GM19351 (cell line): Measurements from ENCODE around the gene ADARB2.
"Not testable (repeated sequence)": the region's sequence is repeated elsewhere in the genome, so short reads cannot be mapped to it uniquely, and the experiment has no call there.

ENCODE experiments used
- ATAC-seq: cut with Tn5 transposase; IDR thresholded peaks from one replicate; pipeline ENCODE4 v1.9.1; 2021; ENCODE audit warnings: mild to moderate bottlenecking, moderate library complexity; ENCODE audit not compliant: unreplicated experiment

ADARB2 gene

DNA sequence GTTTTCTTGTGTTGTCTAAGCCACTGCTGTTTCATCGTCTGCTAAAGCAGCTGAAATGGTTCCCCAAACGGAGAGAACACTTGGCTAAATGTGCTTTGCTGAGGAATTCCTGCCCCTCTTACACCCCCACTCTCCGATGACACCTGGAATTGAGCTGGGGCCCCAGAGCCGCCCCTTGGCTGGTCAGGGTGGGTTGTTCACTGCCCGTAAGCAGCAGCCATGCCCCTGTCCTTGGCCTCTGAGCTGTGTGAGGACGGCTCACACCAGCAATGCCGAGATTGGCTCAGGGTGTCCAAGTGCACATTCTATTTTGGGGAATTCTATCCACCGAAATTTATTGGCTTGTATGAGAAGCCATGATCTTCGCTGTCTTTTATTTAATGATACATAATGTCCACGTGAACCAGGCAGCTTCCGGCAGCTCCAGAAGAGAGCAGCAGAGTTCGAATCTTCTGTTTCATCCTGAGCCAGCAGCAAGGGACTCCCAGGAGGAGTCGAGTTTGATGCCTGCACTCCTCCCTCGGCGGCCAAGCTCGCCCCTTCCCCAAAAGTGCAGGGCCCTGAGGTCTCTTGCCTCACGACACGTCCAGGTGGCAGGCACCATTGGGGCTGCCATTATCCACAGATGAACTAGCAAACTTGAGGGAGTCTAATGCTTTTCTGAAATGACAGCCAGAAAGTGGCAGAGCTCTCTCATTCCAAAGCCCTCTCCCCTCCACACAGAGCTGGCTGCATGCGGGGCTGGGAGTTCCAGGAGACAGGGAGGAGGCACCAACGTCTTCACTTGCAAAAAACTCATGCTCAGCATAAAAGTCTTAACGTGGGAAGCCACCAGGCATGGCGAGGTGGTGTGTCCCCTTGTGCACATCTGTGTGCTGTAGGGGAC, 567.1 kb downstream of the ADARB2 start:
- no peak for ATAC-seq

DNA sequence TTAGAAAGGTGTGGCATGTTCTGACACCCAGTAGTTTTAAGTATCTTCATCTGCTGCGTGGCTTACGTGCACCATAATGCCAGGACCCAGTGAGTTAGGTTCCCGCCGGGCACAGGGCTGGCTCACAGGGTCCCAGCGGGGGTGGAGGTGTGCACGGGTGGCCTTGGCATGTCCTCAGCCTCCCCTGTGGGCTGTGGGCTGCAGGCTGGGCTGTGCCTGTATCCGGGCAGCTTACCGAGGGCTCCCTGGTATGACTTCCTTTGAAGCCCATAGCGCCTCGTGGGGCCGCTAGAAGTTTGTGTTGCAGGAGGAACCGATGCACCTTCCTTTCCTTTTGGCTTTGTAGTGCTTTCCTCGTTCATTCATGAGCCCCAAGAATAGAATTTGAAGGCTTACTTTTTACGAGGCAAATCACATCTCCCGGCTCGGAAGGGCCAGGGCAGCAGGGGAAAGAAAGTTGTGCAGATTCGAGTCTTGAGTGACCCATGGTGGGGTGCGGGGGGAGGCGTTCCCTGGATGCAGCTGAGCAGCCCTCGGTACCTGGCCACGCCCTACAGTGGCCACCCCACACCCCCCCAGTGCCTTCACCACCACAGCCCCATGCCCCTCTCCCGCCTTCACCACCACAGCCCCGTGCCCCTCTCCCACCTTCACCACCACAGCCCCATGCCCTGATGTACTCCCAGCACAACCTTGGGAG, 568.0 kb downstream of the ADARB2 start:
- no peak for ATAC-seq

GRCh38 chr10:1168763-1169162, 568.6 kb downstream of the ADARB2 start:
- no peak for ATAC-seq

DNA sequence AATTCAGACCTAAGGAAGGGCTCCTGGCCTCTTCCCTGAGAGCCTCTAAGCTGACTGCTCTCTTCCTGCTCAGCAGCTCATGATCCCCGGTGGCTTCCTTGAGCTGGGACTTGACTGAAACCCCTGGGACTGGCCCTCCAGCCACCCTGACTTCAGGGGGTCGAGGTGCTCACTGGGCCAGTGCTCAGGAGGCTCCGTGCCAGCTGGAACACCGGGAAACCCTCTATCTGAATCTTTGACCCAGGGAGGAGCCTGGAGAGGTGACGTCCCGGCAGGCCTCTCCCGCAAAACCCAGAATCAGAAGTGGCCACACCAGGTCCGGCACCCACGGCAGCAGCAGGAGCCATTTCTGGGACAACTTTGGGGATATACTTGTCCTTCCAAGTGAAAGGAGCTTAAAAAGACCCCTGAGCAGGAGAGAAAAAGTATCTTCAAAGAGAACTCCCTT, 570.5 kb downstream of the ADARB2 start:
- no peak for ATAC-seq

GRCh38 chr10:1166101-1166827, 571.1 kb downstream of the ADARB2 start:
- no peak for ATAC-seq

DNA sequence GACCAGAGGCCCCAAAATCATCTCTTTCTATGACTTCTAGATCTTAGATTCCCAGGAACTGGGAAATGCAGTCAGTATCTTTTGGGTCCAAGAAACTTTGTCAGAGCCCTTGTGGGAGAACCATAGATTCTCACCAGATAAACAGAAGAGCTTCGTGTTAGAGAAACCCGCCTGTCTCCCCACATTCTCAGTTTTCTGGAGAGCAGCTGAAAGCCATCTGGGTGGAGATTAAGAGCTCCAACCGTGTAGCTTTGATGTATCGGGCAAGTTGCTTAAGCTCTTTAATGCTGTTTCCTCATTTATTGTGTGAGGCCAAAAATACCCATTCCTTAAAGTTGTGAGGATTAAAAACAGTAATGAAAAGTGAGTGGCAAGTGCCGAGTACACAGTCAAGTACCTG, 573.5 kb downstream of the ADARB2 start:
- no peak for ATAC-seq

DNA sequence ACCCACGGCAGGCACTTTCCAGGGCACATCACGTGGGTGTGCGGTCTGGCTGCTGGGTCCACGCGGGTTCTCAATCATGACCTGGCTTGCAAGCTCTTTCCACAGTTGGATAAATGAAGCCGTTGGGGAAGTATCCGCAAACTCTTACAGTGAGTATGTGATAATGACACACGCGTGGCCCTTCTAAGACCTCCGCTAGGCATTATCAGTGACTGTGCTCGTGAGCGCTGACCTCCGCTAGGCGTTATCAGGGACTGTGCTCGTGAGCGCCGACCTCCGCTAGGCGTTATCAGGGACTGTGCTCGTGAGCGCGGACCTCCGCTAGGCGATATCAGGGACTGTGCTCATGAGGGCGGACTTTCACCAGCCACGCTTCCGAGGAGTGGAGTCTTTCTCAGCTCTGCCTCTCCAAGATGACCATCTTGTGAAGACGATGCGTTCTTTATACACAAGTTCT, 574.1 kb downstream of the ADARB2 start:
- ATAC-seq, result no peak

- no peak for ATAC-seq
Observed at GRCh38 chr10:1162481-1163203, 574.7 kb downstream of the ADARB2 start.

GRCh38 chr10:1161315-1161673, 576.0 kb downstream of the ADARB2 start:
- peak; percentile 85 for ATAC-seq

GRCh38 chr10:1160561-1161314, 576.6 kb downstream of the ADARB2 start:
- peak; percentile 21 for ATAC-seq

DNA sequence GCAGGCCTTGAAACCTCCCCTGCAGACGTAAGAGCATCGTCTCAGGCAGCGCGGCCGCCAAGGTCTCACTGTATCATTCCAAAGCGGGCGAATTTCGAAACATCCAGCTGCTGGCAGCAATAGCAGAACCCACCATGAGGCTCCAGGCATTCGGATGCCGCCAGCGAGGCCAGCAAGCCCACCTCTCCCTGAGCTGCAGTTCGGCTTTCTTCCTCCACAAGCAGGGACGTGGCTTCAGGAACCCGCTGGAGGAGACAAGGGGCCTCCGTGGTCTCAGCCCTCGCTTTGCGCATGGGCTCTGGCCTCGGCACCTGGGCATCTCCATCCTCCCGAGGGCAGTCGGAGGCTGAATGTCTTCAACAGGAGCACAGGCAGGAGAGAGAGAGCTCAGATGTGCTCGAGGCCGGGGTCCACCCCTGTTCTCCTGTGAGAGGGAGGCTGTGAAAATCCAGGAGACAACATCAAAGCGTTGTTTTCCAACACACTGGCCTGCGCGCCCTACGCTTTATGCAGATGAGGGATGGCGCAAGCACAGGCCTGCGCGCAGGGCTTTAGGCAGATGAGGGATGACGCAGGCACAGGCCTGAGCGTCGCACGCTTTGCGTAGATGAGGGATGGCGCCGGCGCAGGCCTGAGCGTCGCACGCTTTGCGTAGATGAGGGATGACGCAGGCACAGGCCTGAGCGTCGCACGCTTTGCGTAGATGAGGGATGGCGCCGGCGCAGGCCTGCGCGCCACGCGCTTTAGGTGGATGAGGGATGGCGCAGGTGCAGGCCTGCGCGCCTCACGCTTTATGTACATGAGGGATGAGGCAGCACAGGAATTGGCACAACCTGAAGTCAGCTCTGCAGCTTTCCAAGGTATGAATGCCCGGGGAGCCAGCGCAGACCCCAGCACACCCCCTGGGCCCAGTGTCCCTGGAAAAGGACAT, 577.9 kb downstream of the ADARB2 start:
- ATAC-seq, result no peak

DNA sequence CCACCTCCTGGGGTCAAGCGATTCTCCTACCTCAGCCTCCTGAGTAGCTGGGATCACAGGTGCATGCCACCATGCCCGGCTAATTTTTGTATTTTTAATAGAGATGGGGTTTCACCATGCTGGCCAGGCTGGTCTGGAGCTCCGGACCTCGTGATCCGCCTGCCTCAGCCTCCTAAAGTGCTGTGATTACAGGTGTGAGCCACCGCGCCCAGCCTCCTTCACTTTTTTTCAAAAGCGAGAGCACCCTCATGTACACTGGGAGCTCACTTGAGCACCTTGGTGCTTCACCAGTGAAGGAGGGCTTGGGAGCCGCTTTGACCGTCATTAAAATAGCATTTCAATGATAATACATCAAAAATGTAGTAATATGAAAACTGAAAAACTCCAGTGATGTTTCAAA, 578.8 kb downstream of the ADARB2 start:
- ATAC-seq, result not testable (repeated sequence)

DNA sequence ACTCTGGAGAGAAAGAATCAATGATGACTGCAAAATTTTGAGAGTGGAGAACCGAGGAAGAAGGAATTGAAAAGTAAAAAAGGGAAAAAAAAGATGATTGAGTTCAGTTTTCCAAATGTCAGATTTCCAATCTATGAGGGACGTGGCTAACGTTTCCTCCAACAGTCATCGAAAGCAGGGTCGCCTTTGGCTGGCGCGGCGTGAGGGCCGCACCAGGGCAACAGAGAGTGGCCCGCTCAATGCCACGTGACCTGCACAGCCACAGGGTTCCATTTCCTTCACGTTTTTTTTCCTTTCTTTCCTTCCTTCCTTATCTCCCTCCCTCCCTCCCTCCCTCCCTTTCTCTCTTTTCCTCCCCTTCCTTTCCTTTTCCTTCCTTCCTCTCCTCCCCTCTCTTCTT, 579.3 kb downstream of the ADARB2 start:
- ATAC-seq, result no peak

GRCh38 chr10:1157615-1157933, 579.8 kb downstream of the ADARB2 start:
- no peak for ATAC-seq

GRCh38 chr10:1156921-1157614, 580.3 kb downstream of the ADARB2 start:
- no peak for ATAC-seq

DNA sequence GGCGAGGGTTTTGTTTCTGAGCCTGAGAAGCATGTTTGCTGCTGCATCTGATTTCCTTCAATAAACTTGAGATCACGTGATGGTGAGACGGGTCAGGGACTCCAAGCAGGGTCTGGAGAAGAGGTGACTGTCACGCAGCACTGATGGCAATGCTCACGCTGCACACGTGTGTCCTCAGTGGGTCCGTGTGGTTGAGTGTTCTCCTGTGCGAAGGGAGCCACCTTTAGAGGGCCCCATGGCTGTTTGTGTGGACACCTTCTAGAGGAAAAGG, 580.8 kb downstream of the ADARB2 start:
- ATAC-seq, result no peak

DNA sequence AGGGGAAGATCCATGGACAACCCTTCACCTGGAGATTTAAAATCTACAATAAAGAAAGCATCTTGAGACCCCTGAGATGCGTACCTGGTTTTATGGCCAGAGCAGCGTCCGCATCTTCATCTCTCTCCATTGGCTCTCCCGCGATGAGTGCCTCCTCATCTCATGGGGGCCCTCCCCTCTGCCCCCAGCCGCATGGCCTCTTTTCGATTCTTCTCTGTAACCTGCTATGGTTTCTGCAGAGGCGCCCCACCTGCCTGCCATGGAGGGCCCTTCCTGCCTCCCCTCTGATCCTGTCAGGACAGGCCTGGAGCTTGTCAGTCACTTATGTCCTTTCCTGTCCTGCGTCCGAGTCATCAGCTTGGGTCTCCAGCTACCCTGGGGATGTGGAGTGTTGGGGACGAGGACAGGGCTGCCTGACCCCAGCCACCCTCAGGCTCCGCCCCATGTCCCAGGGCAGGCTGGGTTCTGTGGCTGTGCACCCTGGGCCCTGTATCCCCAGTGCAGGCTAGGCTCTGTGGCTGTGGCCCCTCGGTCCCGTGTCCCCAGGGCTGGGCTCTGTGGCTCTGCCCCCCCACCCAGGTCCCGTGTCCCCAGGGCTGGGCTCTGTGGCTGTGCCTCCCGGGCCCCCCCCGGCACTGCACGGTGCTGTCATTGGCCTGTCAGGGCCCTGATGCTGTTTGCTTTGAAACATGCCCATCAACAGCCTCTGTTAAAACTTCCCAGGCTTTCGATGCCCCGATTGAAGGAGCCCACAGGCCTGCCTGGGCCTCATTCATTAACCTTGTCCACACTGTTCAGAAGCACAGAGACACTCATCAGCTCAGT, 581.3 kb downstream of the ADARB2 start:
- no peak for ATAC-seq
